HTR-8/SVneo (cell line): ENCODE measurements around the gene MAPK1.
"Not testable (repeated sequence)": the region's sequence is repeated elsewhere in the genome, so short reads cannot be mapped to it uniquely, and the experiment has no call there.

ENCODE experiments used
- DNase-seq: peaks from one replicate; pipeline ENCODE4 v3.0.0; 2011; ENCODE audit warnings: low spot score, mixed read lengths; ENCODE audit not compliant: insufficient read length
- FAIRE-seq: peaks from 2 replicates; lab custom pipeline; 2011; peaks lifted over from hg19 to GRCh38; lab: Jason Lieb, UNC

The MAPK1 gene

DNA sequence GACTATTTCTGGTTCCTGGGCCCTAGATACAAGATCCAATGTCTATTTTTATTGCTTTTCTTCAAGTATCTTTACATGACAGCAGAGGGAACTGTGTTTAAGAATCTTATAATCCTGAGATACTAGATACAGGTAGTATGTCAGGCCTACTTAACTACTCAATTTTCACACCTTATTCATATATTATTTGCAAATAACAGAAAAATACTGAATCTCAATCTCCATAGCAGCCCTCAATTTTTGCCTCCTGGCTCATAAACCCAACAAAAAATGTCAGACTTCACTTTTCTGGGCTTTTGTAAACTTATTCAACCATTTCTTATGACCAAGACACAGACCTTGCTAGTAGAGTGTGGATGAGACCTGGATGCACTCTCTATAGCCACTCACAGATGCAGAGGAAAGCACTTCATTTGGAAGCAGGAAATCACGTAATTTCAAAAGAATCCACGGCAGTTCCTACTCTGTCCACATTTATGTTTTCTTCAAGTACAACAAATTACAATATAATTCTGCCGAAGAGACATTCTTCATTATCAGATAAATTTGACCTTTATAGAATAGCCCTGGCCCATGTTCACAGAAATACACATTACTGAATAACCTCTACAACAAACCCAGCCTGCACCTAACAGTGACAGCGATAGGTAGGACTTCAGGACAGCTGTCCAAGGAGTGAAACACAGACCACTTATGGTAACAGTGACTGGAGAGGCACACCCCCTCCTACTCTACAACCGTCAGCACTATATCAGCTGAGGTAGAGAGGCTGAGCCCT is 69.8 kb downstream of the MAPK1 start:
- FAIRE-seq, result no peak

GRCh38 chr22:21796863-21797262 is 70.6 kb downstream of the MAPK1 start:
- no peak for FAIRE-seq
- DNase-seq, result no peak

More for the DNA sequence above, 69.8 kb downstream of the MAPK1 start:
- DNase-seq, result no peak

DNA sequence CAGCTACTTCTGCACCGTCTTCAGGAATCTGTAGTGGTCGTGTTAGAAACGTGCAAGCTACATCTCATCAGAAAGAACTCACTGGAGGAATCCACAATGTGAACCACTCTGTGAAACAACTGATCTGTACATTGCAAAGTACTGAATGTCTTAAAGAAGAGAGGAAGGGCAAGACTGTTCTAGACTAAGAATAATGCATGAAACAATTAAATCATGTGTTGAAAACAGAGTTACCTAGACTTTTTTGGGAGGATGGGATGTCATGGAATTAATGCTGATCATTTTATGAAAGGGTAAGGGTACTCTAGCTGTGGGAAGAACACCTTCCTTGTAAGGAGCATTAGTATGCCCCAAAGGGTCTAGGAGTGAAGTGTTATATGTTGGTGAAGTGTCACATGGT is 71.2 kb downstream of the MAPK1 start:
- FAIRE-seq (no peak), DNase-seq (no peak)

DNA sequence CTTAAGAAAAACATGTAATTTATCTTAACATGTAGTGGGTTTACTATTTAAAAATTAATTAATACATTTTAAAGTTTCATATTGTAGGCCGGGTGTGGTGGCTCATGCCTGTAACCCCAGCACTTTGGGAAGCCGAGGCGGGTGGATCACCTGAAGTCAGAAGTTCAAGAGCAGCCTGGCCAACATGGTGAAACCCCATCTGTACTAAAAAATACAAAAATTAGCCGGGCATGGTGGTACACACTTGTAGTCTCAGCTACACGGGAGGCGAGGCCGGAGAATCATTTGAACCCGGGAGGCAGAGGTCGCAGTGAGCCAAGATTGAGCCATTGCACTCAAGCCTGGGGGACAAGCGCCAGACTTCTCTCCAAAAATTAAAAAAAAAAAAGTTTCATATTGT is 73.7 kb downstream of the MAPK1 start:
- not testable (repeated sequence) for DNase-seq, FAIRE-seq

- FAIRE-seq, result no peak
Observed at GRCh38 chr22:21791635-21792625, 75.5 kb downstream of the MAPK1 start.

DNA sequence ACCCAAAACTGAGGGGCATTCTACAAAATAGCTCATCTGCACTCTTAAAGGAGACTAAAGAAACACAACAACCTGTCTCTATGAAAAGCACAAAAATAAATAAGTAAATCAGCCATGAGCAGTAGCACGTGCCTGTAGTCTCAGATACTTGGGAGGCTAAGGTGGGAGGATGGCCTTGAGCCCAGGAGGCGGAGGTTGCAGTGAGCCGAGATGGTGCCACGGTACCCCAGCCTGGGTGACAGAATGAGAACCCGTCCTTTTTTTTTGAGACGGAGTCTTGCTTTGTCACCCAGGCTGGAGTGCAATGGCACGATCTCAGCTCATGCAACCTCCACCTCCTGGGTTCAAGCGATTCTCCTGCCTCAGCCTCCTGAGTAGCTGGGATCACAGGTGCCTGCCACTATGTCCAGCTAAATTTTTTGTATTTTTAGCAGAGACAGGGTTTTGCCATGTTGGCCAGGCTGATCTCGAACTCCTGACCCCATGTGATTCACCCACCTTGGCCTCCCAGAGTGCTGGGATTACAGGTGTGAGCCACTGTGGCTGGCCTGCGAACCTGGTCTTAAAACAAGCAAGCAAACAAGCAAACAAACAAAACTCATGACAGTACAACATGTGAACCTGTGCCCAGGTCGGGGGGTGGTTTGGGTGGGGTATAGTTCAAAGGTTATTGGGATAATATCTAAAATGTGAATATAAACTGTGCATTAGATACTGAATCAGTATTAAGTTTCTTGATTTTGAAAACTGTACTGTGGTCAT is 76.4 kb downstream of the MAPK1 start:
- not testable (repeated sequence) for FAIRE-seq, DNase-seq

More at GRCh38 chr22:21791635-21792625, 75.5 kb downstream of the MAPK1 start:
- no peak for DNase-seq

DNA sequence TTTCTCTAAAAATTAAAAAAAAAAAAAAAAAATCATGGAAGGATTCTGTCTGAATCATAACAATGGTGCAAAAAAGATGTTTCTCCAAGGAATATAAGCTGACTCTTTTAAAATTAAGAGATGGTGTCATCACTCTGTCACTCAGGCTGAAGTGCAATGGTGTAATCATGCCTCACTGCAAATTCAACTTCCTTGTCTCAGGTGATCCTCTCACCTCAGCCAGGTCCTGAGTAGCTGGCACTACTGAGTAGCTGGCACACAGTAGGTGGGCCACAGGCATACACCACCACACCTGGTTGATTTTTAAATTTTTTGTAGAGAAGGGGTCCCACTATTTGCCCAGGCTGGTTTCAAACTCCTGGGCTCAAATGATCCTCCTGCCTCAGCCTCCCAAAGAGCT is 77.1 kb downstream of the MAPK1 start:
- DNase-seq, result no peak
- no peak for FAIRE-seq

- DNase-seq, FAIRE-seq: not testable (repeated sequence)
Observed at GRCh38 chr22:21787565-21787964, 79.9 kb downstream of the MAPK1 start.

DNA sequence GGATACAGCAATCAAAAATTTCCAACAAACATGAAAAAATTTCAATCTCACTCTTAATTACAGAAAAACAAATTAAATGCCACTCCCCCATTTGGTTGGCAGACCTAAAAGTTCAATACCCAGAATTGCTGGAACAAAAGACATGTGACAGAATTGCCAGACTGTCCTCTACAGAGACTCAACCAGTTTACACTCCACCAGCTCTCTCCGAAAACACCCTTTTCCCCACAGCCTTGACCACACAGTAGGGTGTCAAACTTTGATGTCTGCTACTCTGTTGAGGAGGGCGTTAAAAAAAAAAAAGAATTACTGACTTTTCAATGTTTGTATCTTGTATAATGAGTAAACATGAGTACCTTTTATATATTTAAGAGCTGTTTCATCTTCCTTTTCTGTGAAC is 87.2 kb downstream of the MAPK1 start:
- FAIRE-seq, result no peak
- DNase-seq, result no peak

- no peak for DNase-seq
- no peak for FAIRE-seq
Observed at GRCh38 chr22:21779444-21779843, 88.0 kb downstream of the MAPK1 start.

DNA sequence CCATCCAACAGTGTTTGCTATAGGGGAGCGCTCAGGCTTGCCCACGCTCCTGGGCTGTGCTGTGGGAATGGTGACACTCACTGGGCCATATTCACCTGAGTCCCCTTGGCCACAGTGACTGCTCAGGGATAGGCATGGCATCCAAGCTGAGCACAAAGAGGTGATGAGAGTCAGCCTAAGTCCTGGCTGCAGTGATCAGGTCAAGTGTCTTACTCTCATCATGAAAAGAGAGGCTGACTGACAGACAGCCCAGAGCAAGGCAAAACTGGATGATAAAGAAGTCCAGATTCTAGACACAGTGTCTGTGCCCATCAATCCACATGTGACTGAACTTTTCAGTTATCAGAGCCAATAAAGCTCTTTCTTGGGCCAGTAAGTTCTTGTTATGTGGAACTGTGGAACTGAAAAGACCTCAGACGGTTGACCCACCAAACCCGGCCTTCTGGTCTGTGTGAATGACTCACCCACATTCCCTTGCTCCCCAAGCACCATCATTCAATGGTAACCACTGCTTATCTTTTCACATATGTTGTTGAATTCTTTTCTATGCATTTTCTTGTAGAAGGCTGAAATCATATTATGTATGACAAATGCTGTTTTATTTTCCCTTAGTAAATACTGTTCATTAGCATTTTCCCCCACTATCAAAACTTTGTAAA is 88.6 kb downstream of the MAPK1 start:
- DNase-seq (no peak), FAIRE-seq (no peak)

- DNase-seq (no peak), FAIRE-seq (no peak)
Observed at GRCh38 chr22:21771631-21771976, 95.8 kb downstream of the MAPK1 start.

DNA sequence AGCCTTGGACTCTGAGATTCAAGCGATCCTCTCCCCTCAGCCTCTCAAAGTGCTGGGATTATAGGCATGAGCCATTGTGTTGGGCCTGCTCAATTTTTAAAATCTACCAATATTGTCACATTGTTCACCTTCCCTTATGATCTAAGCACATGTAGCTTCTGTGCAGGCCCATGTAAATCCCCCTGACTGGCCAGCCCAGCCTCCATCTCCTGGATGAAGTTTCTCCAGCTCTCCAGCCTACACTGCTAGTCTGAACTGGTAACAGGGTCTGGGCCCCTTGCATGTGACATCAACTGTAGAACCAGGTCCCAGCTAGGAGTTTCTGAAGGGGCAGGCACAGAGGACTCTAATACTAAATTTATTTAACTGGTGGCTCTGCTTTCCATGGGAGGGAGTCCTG is 99.0 kb downstream of the MAPK1 start:
- no peak for DNase-seq
- no peak for FAIRE-seq

DNA sequence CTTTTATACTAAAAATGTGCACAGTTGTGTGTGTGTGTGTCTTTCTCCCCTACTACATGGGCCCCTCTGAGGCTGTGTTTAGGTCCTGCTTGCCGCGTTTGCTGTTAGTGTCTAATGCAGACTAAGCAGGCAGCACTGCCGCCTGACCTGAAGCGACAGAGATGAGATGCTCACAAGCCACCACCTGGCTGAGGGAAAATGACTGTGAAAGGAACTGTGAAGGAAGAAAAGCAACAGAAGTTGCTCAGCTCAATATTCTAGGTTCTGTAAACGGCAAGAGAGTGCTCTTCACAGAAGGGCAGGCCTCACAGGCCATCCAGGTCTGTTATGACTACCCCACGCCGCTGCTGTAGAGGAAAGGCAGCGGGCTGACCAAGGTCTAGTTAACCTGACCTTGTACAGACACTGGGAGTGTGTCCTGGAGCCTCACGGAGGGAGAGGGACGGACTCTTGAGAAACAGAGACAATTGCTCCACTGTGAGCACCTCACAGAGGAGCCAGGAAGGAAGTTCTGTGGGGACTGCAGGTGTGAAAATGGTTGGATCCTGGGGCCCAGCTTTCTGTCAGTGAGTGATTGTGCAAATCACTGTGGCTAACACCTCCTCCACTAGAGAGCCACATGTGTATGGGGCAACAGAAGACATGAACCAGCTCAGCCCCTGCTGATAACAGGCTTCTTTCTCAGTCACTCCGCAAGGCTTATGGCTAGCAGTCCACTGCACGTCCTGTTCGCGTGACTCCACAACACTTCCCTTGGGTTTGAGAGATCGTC is 100.6 kb downstream of the MAPK1 start:
- DNase-seq (no peak), FAIRE-seq (no peak)

DNA sequence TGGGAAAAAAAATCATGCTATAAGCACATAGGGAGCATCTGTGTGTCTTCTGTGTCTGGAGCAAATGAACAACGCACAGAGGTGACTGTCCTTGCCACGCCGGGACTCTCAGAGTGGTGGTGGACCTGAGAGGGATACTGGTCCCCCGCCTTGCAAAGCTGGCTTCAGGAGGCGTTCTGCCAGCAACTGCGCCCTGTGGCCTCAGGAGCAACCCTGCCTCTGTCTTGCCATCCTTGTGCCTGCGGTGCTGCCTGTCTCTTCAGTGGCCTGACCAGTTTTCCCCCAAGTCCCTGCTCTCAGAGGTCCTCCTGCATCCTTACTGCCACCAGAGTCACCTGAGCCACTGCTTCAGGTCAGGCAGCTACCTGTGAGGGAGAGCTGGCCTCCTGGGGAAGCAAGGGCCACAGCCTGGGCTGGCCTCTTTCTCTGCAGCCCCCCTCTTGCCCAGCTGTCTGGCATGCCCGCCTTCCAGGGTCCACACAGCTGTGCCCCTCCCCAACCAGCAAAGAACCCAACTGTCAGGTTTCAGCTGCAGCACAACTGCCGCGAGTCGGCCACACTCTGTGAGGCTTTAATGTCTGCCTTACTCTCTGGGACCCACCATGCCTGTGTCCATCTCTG is 101.4 kb downstream of the MAPK1 start:
- FAIRE-seq (no peak), DNase-seq (no peak)

- DNase-seq, result no peak
- FAIRE-seq, result no peak
Observed at GRCh38 chr22:21764038-21764804, 103.2 kb downstream of the MAPK1 start.

DNA sequence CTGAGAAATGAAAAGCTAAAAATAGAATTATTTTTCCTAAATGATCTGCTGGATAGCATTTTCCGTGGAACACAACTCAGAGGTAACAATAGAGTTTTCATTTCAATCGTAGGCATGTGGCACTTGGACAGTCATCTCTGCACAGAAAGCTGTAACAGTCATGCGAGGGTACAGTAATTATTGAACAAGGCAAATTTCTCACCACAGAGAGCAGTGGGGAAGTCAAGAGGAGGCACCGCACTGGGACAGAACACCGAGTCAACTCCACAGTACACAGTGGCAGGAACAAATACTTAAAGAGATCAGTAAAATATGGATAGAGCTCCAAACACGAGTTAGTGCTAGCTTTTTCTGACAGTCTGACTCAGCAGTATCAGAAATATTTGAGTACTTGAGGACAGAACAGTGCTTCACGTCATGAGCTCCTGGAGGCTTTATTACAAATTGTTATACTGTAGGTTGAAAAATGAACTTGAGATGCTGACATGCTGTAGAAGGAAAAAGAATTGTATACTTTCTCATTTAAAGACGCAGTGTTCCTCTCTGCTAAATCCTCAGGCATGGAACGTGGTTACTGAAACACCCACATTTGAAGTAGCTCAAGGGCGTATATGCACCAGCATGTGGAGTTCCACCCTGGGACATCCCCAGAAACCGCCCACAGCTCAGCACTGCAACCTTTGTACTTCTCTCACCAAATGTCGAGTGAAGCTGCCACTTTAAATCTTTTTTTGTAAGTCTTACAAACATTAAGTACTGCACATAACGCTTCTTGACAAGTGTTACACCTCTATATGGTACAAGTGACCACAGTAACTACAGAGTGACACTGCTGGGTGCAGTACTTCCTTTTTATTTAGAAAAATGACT is 104.5 kb downstream of the MAPK1 start:
- no peak for DNase-seq
- FAIRE-seq, result no peak
